DOHH2 (cell line): ENCODE data around the gene JAK3.

ENCODE experiments used
- H3F3A ChIP-seq: fragments of 200-600 bp; sonication (generic), shearing (Covaris generic); 2 replicates; pipeline ENCODE4 v1.6.0; 2016; ENCODE audit warnings: antibody characterized with exemption, mild to moderate bottlenecking; ENCODE audit not compliant: control insufficient read depth, insufficient read depth
- H3K27ac ChIP-seq: fragments of 200-600 bp; sonication (generic); 2 replicates; pipeline ENCODE4 v1.5.1; 2014; ENCODE audit warnings: low read depth, mild to moderate bottlenecking, low read length, moderate library complexity
- H3K27me3 ChIP-seq: fragments of 200-600 bp; sonication (generic); 2 replicates; pipeline ENCODE4 v1.6.1; 2014; ENCODE audit warnings: mild to moderate bottlenecking, low read length, mixed read lengths; ENCODE audit not compliant: control insufficient read depth
- H3K36me3 ChIP-seq: fragments of 200-600 bp; sonication (generic); 2 replicates; pipeline ENCODE4 v1.6.1; 2014; ENCODE audit warnings: mild to moderate bottlenecking, low read length, moderate library complexity, mixed read lengths; ENCODE audit not compliant: control insufficient read depth
- H3K4me1 ChIP-seq: fragments of 200-600 bp; sonication (generic); 2 replicates; pipeline ENCODE4 v1.6.1; 2014; ENCODE audit warnings: mild to moderate bottlenecking, low read length, mixed read lengths; ENCODE audit not compliant: control insufficient read depth
- H3K4me2 ChIP-seq: fragments of 200-600 bp; sonication (generic); 2 replicates; pipeline ENCODE4 v1.6.0; 2014; ENCODE audit warnings: mild to moderate bottlenecking, low read length, moderate library complexity
- H3K4me3 ChIP-seq: fragments of 200-600 bp; sonication (generic); 2 replicates; pipeline ENCODE4 v1.5.1; 2014; ENCODE audit warnings: mild to moderate bottlenecking, low read length, mixed read lengths
- H3K79me2 ChIP-seq: fragments of 200-600 bp; sonication (generic); 2 replicates; pipeline ENCODE4 v1.6.1; 2014; ENCODE audit warnings: mild to moderate bottlenecking, low read length, mixed read lengths; ENCODE audit not compliant: control insufficient read depth
- H3K9me2 ChIP-seq: fragments of 200-600 bp; sonication (generic); replicated peaks from 2 replicates; pipeline ENCODE4 v1.6.1; 2014; ENCODE audit warnings: mild to moderate bottlenecking, low read length, mixed read lengths; ENCODE audit not compliant: control insufficient read depth
- H3K9me3 ChIP-seq: fragments of 200-600 bp; sonication (generic); 2 replicates; pipeline ENCODE4 v1.6.1; 2014; ENCODE audit warnings: antibody characterized with exemption, low read length, mixed read lengths; ENCODE audit not compliant: control insufficient read depth, insufficient read depth
- H4K20me1 ChIP-seq: fragments of 200-600 bp; sonication (generic); 2 replicates; pipeline ENCODE4 v1.6.0; 2014; ENCODE audit warnings: low read depth, mild to moderate bottlenecking, antibody characterized with exemption, low read length, moderate library complexity; ENCODE audit not compliant: control insufficient read depth, insufficient read depth
- CTCF ChIP-seq: fragments of 200-600 bp; sonication (generic); IDR thresholded peaks from one replicate; pipeline ENCODE4 v1.5.1; 2014; ENCODE audit warnings: antibody characterized with exemption, mild to moderate bottlenecking, low read depth, low read length; ENCODE audit not compliant: poor library complexity, severe bottlenecking
- EZH2phosphoT487 ChIP-seq: fragments of 200-600 bp; sonication (generic); IDR thresholded peaks from 2 replicates; pipeline ENCODE4 v1.6.1; 2017; ENCODE audit warnings: borderline replicate concordance, mild to moderate bottlenecking, antibody characterized with exemption, low read length, moderate library complexity, mixed read lengths

Gene JAK3

GRCh38 chr19:17834350-17835181 lies 13.2 kb downstream of the JAK3 start:
- Histone ChIP-seq H4K20me1 (no peaks in the 10 kb centered on the region), H3K4me3 (no peak overlapping the region), H3K4me1 (no peaks in the 10 kb centered on the region), H3K79me2 (no peaks in the 10 kb centered on the region), H3K9me3 (peaks cover 4% of the 10 kb centered on the region; the same call in 1 of the 2 replicates), H3K27me3 (no peaks in the 10 kb centered on the region), H3F3A (no peaks in the 10 kb centered on the region), H3K4me2 (no peak overlapping the region), H3K9me2 (no peaks in the 10 kb centered on the region), H3K27ac (no peak overlapping the region), H3K36me3 (no peaks in the 10 kb centered on the region)
- no peak for TF ChIP-seq CTCF
- TF ChIP-seq EZH2phosphoT487 = no peak

- H3K4me1 ChIP-seq = no peaks in the 10 kb centered on the region
- no peak overlapping the region for H3K4me3 ChIP-seq
- H3K27ac ChIP-seq = no peak overlapping the region
- no peaks in the 10 kb centered on the region for H4K20me1 ChIP-seq
- no peaks in the 10 kb centered on the region for H3K9me2 ChIP-seq
- H3K36me3 ChIP-seq = no peaks in the 10 kb centered on the region
- H3K27me3 ChIP-seq = no peaks in the 10 kb centered on the region
- TF ChIP-seq CTCF (no peak), EZH2phosphoT487 (no peak)
- no peaks in the 10 kb centered on the region for H3K79me2 ChIP-seq
- no peaks in the 10 kb centered on the region for H3F3A ChIP-seq
- H3K4me2 ChIP-seq = no peak overlapping the region
- H3K9me3 ChIP-seq = peaks cover 4% of the 10 kb centered on the region; the same call in 1 of the 2 replicates
Measured at GRCh38 chr19:17832443-17833208, 15.2 kb downstream of the JAK3 start.

- peaks cover 4% of the 10 kb centered on the region; the same call in 1 of the 2 replicates for H3K9me3 ChIP-seq
- H3K79me2 ChIP-seq = no peaks in the 10 kb centered on the region
- H3K27me3 ChIP-seq = no peaks in the 10 kb centered on the region
- no peak overlapping the region for H3K4me3 ChIP-seq
- no peaks in the 10 kb centered on the region for H4K20me1 ChIP-seq
- H3K9me2 ChIP-seq = no peaks in the 10 kb centered on the region
- TF ChIP-seq EZH2phosphoT487 (no peak), CTCF (no peak)
- H3F3A ChIP-seq = no peaks in the 10 kb centered on the region
- H3K4me1 ChIP-seq = no peaks in the 10 kb centered on the region
- no peak overlapping the region for H3K4me2 ChIP-seq
- no peaks in the 10 kb centered on the region for H3K36me3 ChIP-seq
- no peak overlapping the region for H3K27ac ChIP-seq
Measured at GRCh38 chr19:17831419-17831888, 16.3 kb downstream of the JAK3 start.
